ENCODE results near the gene MYH4.

MYH4 gene

DNA sequence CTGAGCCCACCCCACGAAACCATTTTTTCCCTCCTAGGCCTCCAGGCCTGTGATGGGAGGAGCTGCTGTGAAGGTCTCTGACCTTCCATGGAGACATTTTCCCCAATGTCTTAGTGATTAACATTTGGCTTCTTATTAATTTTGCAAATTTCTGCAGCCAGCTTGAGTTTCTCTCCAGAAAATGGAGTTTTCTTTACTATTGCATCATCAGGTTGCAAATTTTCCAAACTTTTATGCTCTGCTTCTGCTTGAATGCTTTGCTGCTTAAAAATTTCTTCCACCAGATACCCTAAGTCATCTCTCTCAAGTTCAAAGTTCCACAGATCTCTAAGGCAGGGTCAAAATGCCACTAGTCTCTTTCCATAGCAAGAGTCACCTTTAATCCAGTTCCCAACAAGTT lies 12.9 kb upstream of the MYH4 start:
- Histone ChIP-seq H2AK5ac (ENCODE audit: low read length, severe bottlenecking) (no peak overlapping the region), H3K4me2 (ENCODE audit: low read length, poor library complexity, severe bottlenecking) (no peak overlapping the region), H3K36me3 (ENCODE audit: control insufficient read depth in 1 of 2, insufficient read depth in 2 of 2, low read depth in 1 of 2, low read length in 2 of 2) (no peaks in the 10 kb centered on the region), H3K18ac (ENCODE audit: low read depth in 1 of 2, low read length in 2 of 2) (no peak overlapping the region), H2AFZ (ENCODE audit: low read depth, low read length) (no peak overlapping the region), H4K91ac (ENCODE audit: low read length) (no peak overlapping the region), H3K14ac (ENCODE audit: low read length in 2 of 2) (no peak overlapping the region), H3K4me1 (ENCODE audit: control insufficient read depth, insufficient read depth, low read depth, low read length) (no peaks in the 10 kb centered on the region), H4K8ac (ENCODE audit: low read length) (no peak overlapping the region), H3K79me1 (replicated peaks; ENCODE audit: low read length, poor library complexity, severe bottlenecking) (no peaks in the 10 kb centered on the region), H2BK120ac (ENCODE audit: low read depth, low read length) (no peak overlapping the region), H3K9me3 (ENCODE audit: control insufficient read depth, low read length) (peaks cover 20% of the 10 kb centered on the region), H2BK15ac (ENCODE audit: low read depth, poor library complexity, severe bottlenecking) (no peak overlapping the region), H3K4me3 (ENCODE audit: insufficient read depth in 1 of 2, low read depth in 1 of 2, low read length in 2 of 2) (no peak overlapping the region), H2BK5ac (ENCODE audit: low read depth, low read length, poor library complexity, severe bottlenecking) (no peak overlapping the region), H3K4ac (ENCODE audit: low read depth in 1 of 2, low read length in 2 of 2) (no peak overlapping the region), H3K27ac (ENCODE audit: low read length, poor library complexity, severe bottlenecking) (no peak overlapping the region), H3K27me3 (ENCODE audit: control insufficient read depth in 1 of 2, insufficient read depth in 1 of 2, low read length in 2 of 2) (peaks cover 0 to 8% of the 10 kb centered on the region in 2 experiments), H2BK12ac (ENCODE audit: low read length in 2 of 2) (no peak overlapping the region), H3K9ac (ENCODE audit: low read length) (no peak overlapping the region), H3K23ac (ENCODE audit: low read length in 2 of 2) (no peak overlapping the region)
- WGBS: no CpG with 5 or more reads among the region's 1 CpG
- DNase-seq: no peak

DNA sequence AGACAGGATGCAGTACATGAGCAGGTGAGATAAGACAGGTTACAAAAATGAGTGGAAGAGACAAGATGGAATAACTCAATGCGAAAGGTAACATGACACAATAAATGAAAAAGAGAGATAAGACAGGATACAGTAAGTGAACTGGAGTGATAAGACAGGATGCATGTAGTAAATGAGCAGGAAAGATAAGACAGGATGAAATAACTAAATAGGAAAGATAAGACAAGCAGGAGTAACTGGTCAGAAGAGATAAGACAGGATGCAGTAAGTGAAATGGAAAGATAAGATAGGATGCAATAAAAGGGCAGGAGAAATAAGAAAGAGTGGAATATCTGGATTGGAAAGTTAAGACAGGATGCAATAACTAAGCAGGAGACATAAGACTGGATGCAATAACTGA lies 8.3 kb upstream of the MYH4 start:
- 18% methylated on average over 1 of the region's 1 CpG for WGBS
- DNase-seq: no peak
- H3K9ac ChIP-seq (ENCODE audit: low read length): no peak overlapping the region
- no peaks in the 10 kb centered on the region for H3K36me3 ChIP-seq (ENCODE audit: control insufficient read depth in 1 of 2, insufficient read depth in 2 of 2, low read depth in 1 of 2, low read length in 2 of 2)
- no peak overlapping the region for H3K4me2 ChIP-seq (ENCODE audit: low read length, poor library complexity, severe bottlenecking)
- no peaks in the 10 kb centered on the region for H3K79me1 ChIP-seq (replicated peaks; ENCODE audit: low read length, poor library complexity, severe bottlenecking)
- H3K18ac ChIP-seq (ENCODE audit: low read depth in 1 of 2, low read length in 2 of 2): no peak overlapping the region
- H4K8ac ChIP-seq (ENCODE audit: low read length): no peak overlapping the region
- no peak overlapping the region for H3K4ac ChIP-seq (ENCODE audit: low read depth in 1 of 2, low read length in 2 of 2)
- no peak overlapping the region for H2BK5ac ChIP-seq (ENCODE audit: low read depth, low read length, poor library complexity, severe bottlenecking)
- H3K4me3 ChIP-seq (ENCODE audit: insufficient read depth in 1 of 2, low read depth in 1 of 2, low read length in 2 of 2): no peak overlapping the region
- no peak overlapping the region for H4K91ac ChIP-seq (ENCODE audit: low read length)
- no peak overlapping the region for H2BK120ac ChIP-seq (ENCODE audit: low read depth, low read length)
- H3K14ac ChIP-seq (ENCODE audit: low read length in 2 of 2): no peak overlapping the region
- H2AK5ac ChIP-seq (ENCODE audit: low read length, severe bottlenecking): no peak overlapping the region
- H3K27me3 ChIP-seq (ENCODE audit: control insufficient read depth in 1 of 2, insufficient read depth in 1 of 2, low read length in 2 of 2): peaks cover 0 to 9% of the 10 kb centered on the region in 2 experiments
- no peak overlapping the region for H2BK15ac ChIP-seq (ENCODE audit: low read depth, poor library complexity, severe bottlenecking)
- no peak overlapping the region for H3K23ac ChIP-seq (ENCODE audit: low read length in 2 of 2)
- H2AFZ ChIP-seq (ENCODE audit: low read depth, low read length): no peak overlapping the region
- no peak overlapping the region for H2BK12ac ChIP-seq (ENCODE audit: low read length in 2 of 2)
- no peaks in the 10 kb centered on the region for H3K4me1 ChIP-seq (ENCODE audit: control insufficient read depth, insufficient read depth, low read depth, low read length)
- H3K27ac ChIP-seq (ENCODE audit: low read length, poor library complexity, severe bottlenecking): no peak overlapping the region
- H3K9me3 ChIP-seq (ENCODE audit: control insufficient read depth, low read length): no peaks in the 10 kb centered on the region

DNA sequence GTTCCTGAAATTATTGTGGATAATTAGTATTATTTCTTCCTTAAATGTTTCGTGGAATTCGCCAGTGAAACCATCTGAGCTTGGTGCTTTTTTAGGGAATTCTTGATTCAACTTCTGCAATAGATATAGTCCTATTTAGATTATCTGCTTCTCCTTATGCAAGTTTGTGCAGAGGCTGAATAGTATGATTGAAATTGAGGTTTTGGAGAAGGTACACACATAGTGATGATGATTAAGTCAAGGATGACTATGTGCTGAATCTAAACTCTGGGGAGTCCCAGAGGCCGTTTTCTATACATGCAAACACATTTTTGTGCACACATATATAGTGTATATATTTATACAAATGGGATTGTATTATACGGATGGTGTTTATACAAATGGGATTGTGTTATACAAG lies 5.2 kb upstream of the MYH4 start:
- H3K27ac ChIP-seq (ENCODE audit: low read length, poor library complexity, severe bottlenecking): no peak overlapping the region
- H2BK5ac ChIP-seq (ENCODE audit: low read depth, low read length, poor library complexity, severe bottlenecking): no peak overlapping the region
- no peak overlapping the region for H2AFZ ChIP-seq (ENCODE audit: low read depth, low read length)
- no peak overlapping the region for H3K4ac ChIP-seq (ENCODE audit: low read depth in 1 of 2, low read length in 2 of 2)
- H3K18ac ChIP-seq (ENCODE audit: low read depth in 1 of 2, low read length in 2 of 2): no peak overlapping the region
- H2BK15ac ChIP-seq (ENCODE audit: low read depth, poor library complexity, severe bottlenecking): no peak overlapping the region
- no peak overlapping the region for H3K9ac ChIP-seq (ENCODE audit: low read length)
- WGBS: 85% methylated on average over 2 of the region's 4 CpGs
- peaks cover 0 to 9% of the 10 kb centered on the region in 2 experiments for H3K27me3 ChIP-seq (ENCODE audit: control insufficient read depth in 1 of 2, insufficient read depth in 1 of 2, low read length in 2 of 2)
- no peaks in the 10 kb centered on the region for H3K79me1 ChIP-seq (replicated peaks; ENCODE audit: low read length, poor library complexity, severe bottlenecking)
- H3K4me1 ChIP-seq (ENCODE audit: control insufficient read depth, insufficient read depth, low read depth, low read length): no peaks in the 10 kb centered on the region
- no peak overlapping the region for H2BK120ac ChIP-seq (ENCODE audit: low read depth, low read length)
- no peak overlapping the region for H3K14ac ChIP-seq (ENCODE audit: low read length in 2 of 2)
- H2AK5ac ChIP-seq (ENCODE audit: low read length, severe bottlenecking): no peak overlapping the region
- H3K4me2 ChIP-seq (ENCODE audit: low read length, poor library complexity, severe bottlenecking): no peak overlapping the region
- DNase-seq: no peak
- no peak overlapping the region for H3K23ac ChIP-seq (ENCODE audit: low read length in 2 of 2)
- no peak overlapping the region for H4K91ac ChIP-seq (ENCODE audit: low read length)
- H2BK12ac ChIP-seq (ENCODE audit: low read length in 2 of 2): no peak overlapping the region
- H3K36me3 ChIP-seq (ENCODE audit: control insufficient read depth in 1 of 2, insufficient read depth in 2 of 2, low read depth in 1 of 2, low read length in 2 of 2): no peaks in the 10 kb centered on the region
- no peak overlapping the region for H4K8ac ChIP-seq (ENCODE audit: low read length)
- no peak overlapping the region for H3K4me3 ChIP-seq (ENCODE audit: insufficient read depth in 1 of 2, low read depth in 1 of 2, low read length in 2 of 2)
- no peaks in the 10 kb centered on the region for H3K9me3 ChIP-seq (ENCODE audit: control insufficient read depth, low read length)

DNA sequence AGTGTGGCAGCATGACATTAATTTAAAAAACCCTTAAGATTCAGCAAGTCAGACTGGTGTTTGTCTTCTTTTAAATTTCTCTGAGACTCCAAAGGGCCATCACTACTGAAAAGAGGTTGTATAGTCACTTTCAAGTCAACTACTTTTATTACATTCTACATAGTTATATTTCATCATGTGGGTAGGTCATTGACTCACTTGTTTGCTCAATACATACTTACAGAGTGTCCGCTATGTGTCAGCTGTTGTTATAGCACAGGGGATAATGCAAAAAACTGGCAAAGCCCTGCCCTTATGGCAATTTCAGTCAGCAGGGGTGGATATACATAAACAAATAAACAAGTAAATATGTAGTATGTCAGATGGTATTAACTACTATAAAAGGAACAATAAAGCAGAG lies 2.5 kb upstream of the MYH4 start:
- Histone ChIP-seq H3K4me1 (ENCODE audit: control insufficient read depth, insufficient read depth, low read depth, low read length) (no peaks in the 10 kb centered on the region), H3K23ac (ENCODE audit: low read length in 2 of 2) (no peak overlapping the region), H3K9ac (ENCODE audit: low read length) (no peak overlapping the region), H2BK12ac (ENCODE audit: low read length in 2 of 2) (no peak overlapping the region), H2AK5ac (ENCODE audit: low read length, severe bottlenecking) (no peak overlapping the region), H3K4me2 (ENCODE audit: low read length, poor library complexity, severe bottlenecking) (no peak overlapping the region), H3K27ac (ENCODE audit: low read length, poor library complexity, severe bottlenecking) (no peak overlapping the region), H2BK5ac (ENCODE audit: low read depth, low read length, poor library complexity, severe bottlenecking) (no peak overlapping the region), H3K27me3 (ENCODE audit: control insufficient read depth in 1 of 2, insufficient read depth in 1 of 2, low read length in 2 of 2) (no peaks in the 10 kb centered on the region), H3K79me1 (replicated peaks; ENCODE audit: low read length, poor library complexity, severe bottlenecking) (no peaks in the 10 kb centered on the region), H4K91ac (ENCODE audit: low read length) (no peak overlapping the region), H3K9me3 (ENCODE audit: control insufficient read depth, low read length) (no peaks in the 10 kb centered on the region), H3K14ac (ENCODE audit: low read length in 2 of 2) (no peak overlapping the region), H3K18ac (ENCODE audit: low read depth in 1 of 2, low read length in 2 of 2) (no peak overlapping the region), H2AFZ (ENCODE audit: low read depth, low read length) (no peak overlapping the region), H3K4me3 (ENCODE audit: insufficient read depth in 1 of 2, low read depth in 1 of 2, low read length in 2 of 2) (no peak overlapping the region), H2BK120ac (ENCODE audit: low read depth, low read length) (no peak overlapping the region), H3K36me3 (ENCODE audit: control insufficient read depth in 1 of 2, insufficient read depth in 2 of 2, low read depth in 1 of 2, low read length in 2 of 2) (no peaks in the 10 kb centered on the region), H3K4ac (ENCODE audit: low read depth in 1 of 2, low read length in 2 of 2) (no peak overlapping the region), H4K8ac (ENCODE audit: low read length) (no peak overlapping the region), H2BK15ac (ENCODE audit: low read depth, poor library complexity, severe bottlenecking) (no peak overlapping the region)
- peak; percentile 1 for DNase-seq
- WGBS: 100% methylated on average over 1 of the region's 1 CpG
